SKM-1 treated with dmso at 0.1 percent for 144 hours (cell line): ENCODE data around the gene TPST1.
"Not testable (repeated sequence)": the region's sequence is repeated elsewhere in the genome, so short reads cannot be mapped to it uniquely, and the experiment has no call there.

Experiments
- DNase-seq: peaks from one replicate; lab custom pipeline; 2025; ENCODE audit not compliant: unreplicated experiment; lab: John Stamatoyannopoulos, UW

TPST1 gene

GRCh38 chr7:66204822-66205740 is at the start of gene TPST1:
TSS of gene TPST1 (plus strand) at chr7:66205334. CDS start at chr7:66240426, 35,092 bp downstream.
- peak; percentile 82 for DNase-seq

DNA sequence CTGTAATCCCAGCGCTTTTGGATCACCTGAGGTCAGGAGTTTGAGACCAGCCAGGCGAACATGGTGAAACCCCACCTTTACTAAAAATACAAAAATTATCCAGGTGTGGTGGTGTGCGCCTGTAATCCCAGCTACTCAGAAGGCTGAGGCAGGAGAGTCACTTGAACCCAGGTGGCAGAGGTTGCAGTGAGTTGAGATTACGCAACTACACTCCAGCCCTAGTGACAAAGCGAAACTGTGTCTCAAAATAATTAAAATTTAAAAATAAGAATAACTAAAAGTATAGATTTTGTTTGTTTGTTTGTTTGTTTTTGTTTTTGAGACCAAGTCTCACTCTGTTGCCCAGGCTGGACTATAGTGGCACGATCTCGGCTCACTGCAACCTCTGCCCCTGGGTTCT is 49.1 kb upstream of the TPST1 start:
- not testable (repeated sequence) for DNase-seq

DNA sequence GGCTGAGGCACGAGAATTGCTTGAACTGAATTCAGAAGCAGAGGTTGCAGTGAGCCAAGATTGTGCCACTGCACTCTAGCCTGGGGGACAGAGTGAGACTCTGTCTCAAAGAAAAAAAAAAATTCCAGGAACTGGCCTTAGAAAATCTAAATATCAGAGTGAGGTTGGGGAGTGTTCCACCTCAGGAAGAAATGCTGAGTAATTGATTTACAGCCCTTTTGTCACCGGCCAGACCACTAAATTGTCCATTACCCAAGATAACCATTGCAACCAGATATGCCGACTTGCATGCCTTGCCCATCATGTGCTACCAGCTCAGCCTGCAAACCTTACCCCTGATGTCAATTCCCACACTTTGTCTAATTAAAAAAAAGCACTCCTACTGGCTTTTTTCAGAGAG is 48.1 kb upstream of the TPST1 start:
- DNase-seq: no peak

DNA sequence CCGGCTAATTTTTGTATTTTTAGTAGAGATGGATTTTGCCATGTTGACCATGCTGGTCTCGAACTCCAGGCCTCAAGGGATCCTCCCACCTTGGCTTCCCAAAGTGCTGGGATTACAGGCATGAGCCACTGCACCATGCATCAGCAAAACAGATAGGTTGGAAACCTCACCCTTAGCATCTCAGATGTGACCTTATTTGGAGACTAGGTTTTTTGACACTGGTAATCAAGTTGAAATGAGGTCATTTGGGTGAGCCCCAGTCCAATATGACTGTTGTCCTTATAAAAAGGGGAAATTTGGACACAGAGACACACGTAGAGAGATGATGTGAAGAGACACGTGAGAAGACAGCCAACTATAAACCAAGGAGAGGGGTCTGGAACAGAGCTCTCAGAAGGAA is 42.5 kb upstream of the TPST1 start:
- DNase-seq: no peak

DNA sequence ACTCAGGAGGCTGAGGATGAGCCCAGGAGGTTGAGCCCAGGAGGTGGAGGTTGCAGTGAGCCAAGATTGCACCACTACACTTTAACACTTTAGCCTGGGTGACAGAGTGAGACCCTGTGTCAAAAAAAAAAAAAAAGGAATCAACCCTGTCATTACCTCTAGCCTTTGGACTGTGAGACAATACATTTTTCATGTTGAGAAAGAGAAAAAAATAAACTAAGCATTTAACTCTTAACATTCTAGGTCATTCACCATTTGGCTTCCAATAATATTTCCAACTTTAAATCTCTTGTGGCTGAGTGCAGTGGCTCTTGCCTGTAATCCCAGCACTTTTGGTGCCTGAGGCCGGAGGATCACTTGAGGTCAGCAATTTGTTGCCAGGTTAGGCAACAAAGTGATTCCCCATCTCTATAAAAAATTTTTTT is 41.9 kb upstream of the TPST1 start:
- DNase-seq: no peak

DNA sequence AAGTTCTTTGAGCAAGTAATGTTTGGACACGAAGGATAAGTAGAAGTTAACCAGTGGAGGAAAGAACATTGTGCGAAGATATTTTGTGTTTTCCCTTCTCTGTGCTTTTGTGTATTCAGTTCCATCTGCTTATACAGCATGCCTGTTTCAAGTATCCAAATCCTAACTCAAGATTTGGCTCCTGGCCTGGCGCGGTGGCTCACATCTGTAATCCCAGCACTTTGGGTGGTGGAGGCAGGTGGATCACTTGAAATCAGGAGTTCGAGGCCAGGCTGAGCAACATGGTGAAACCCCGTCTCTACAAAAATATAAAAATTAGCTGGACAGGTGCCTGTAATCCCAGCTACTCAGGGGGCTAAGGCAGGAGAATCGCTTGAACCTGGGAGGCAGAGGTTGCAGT is 40.8 kb upstream of the TPST1 start:
- no peak for DNase-seq

- no peak for DNase-seq
These were observed 37.3 kb upstream of the TPST1 start for GRCh38 chr7:66167773-66168387.

GRCh38 chr7:66169616-66170015 is 35.5 kb upstream of the TPST1 start:
- DNase-seq: no peak

- DNase-seq: no peak
These were observed 34.6 kb upstream of the TPST1 start for GRCh38 chr7:66170309-66171231.

- not testable (repeated sequence) for DNase-seq
These were observed 32.4 kb upstream of the TPST1 start for GRCh38 chr7:66172536-66173401.

DNA sequence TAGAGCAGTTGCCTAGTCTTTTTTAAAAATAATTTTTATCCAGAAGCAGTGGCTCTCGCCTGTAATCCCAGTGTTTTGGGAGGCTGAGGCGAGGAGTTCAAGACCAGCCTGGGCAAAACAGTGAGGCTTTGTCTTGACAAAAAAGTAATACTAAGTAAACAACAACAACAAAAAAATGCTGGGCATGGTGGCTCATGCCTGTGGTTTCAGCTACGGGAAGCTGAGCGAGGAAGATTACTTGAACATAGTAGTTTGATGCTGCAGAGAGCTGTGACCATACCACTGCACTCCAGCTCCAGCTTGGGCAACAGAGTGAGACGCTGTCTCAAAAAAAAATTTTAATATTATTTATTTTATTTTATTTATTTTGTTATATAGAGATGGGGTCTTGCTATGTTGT is 31.3 kb upstream of the TPST1 start:
- no peak for DNase-seq

DNA sequence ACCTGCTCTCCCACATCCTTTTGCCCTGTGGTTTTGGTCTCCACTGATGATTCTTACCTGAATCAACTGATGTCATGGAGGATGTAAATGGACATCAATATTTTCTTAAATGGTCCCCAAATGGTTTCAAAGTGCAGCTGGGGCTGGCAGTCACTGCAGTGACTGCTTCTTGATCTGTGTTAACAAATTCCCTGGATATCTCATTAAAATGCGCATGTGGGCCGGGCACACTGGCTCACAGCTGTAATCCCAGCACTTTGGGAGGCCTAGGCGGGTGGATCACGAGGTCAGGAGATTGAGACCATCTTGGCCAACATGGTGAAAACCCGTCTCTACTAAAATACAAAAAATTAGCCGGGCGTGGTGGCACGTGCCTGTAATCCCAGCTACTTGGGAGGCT is 30.1 kb upstream of the TPST1 start:
- not testable (repeated sequence) for DNase-seq

DNA sequence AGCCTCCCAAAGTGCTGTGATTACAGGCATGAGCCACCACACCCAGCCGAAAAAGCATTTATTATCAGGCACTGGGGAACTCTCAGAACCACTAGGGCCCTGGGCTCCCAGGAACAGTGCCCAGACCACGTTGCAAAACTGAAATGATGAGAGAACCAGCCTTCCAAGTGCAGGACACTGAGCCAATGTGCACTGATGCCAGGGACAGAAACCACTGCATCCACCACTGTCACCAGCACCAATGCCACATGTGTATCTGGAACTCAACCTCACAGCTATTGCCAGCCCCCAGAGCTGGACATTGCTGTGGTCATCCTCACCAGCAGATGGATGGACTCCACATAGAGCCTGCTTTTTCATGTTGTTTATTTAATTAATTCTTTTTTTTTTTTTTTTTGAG is 28.2 kb upstream of the TPST1 start:
- no peak for DNase-seq

GRCh38 chr7:66178258-66178657 is 26.9 kb upstream of the TPST1 start:
- no peak for DNase-seq

GRCh38 chr7:66181329-66181728 is 23.8 kb upstream of the TPST1 start:
- DNase-seq: no peak

DNA sequence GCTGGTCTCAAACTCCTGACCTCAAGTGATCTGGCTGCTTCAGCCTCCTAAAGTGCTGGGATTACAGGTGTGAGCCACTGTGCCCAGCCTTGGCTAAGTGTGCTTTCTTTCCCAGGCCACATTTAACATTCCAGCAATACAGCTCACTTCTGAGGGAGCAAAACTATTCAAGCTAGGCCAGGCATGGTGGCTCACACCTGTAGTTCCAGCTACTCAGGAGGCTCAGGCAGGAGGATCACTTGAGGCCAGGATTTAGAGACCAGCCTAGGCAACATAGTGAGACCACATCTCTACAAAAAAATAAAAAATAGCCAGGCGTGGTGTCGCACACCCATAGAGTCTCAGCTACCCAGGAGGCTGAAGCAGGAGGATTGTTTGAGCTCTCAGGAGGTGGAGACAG is 23.3 kb upstream of the TPST1 start:
- no peak for DNase-seq

DNA sequence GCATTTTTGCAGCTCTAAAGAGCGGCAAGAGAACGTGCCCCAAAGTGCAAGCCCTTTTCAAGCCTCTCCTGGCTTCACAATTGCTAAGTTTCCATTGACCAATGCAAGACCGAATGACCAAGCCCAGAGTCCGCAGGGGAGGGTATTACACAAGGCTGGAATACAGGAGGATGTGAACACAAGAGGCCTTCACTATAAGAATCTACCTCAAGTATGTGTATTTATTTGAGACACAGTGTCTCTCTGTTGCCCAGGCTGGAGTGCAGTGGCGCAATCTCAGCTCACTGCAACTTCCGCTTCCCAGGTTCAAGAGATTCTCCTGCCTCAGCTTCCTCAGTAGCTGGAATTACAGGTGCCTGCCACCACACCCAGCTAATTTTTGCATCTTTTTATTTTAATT is 22.2 kb upstream of the TPST1 start:
- DNase-seq: peak; percentile 57

- DNase-seq: no peak
These were observed 21.4 kb upstream of the TPST1 start for GRCh38 chr7:66183700-66184099.

GRCh38 chr7:66185680-66186187 is 19.4 kb upstream of the TPST1 start:
- DNase-seq: no peak

GRCh38 chr7:66186991-66187390 is 18.1 kb upstream of the TPST1 start:
- DNase-seq: no peak
